BLaER1 treated with 17β-estradiol and CSF1 and Interleukin-3, amounts not matched to agents 10 nM and 100 nM (cell line): Measurements from ENCODE around the gene MED12L.

Source experiments
- H3K27ac ChIP-seq, 11 experiments: shearing (Covaris generic); formaldehyde crosslinking; 2 replicates each; pipeline ENCODE4 v1.8.1; 2022
- H3K27me3 ChIP-seq, 11 experiments: shearing (Covaris generic); formaldehyde crosslinking; 2 replicates each; pipeline ENCODE4 v1.8.1; 2022
- H3K36me3 ChIP-seq, 11 experiments: shearing (Covaris generic); formaldehyde crosslinking; 2 replicates each; pipeline ENCODE4 v1.8.1; 2022
- H3K4me1 ChIP-seq, 10 experiments: shearing (Covaris generic); formaldehyde crosslinking; 2 replicates each; pipeline ENCODE4 v1.8.1; 2022
- H3K4me2 ChIP-seq, 11 experiments: shearing (Covaris generic); formaldehyde crosslinking; 2 replicates each; pipeline ENCODE4 v1.8.1; 2022
- H3K4me3 ChIP-seq, 10 experiments: shearing (Covaris generic); formaldehyde crosslinking; 2 replicates each; pipeline ENCODE4 v1.8.1; 2022
- H3K9ac ChIP-seq, 11 experiments: shearing (Covaris generic); formaldehyde crosslinking; 2 replicates each; pipeline ENCODE4 v1.8.1; 2022
- H3K9me3 ChIP-seq, 11 experiments: shearing (Covaris generic); formaldehyde crosslinking; replicated peaks in 1 of 11; 2 replicates each; pipeline ENCODE4 v1.8.1; 2022
- H4K20me1 ChIP-seq, 11 experiments: shearing (Covaris generic); formaldehyde crosslinking; 2 replicates each; pipeline ENCODE4 v1.8.1; 2022
- Cebpa-rat ChIP-seq, 11 experiments: shearing (Covaris generic); IDR thresholded peaks; 2 replicates each; pipeline ENCODE4 v1.8.1; 2022

The MED12L gene

GRCh38 chr3:151345859-151346258, 260.4 kb downstream of the MED12L start:
- H3K27ac ChIP-seq: peak overlapping the region in 8 of 11 experiments; percentile 27 to 89 (median 74); a peak in 15 of 22 replicates
- H4K20me1 ChIP-seq: no peaks in the 10 kb centered on the region
- H3K9me3 ChIP-seq: no peaks in the 10 kb centered on the region
- H3K9ac ChIP-seq: peak overlapping the region in 5 of 11 experiments; percentile 0 to 65 (median 34); a peak in 5 of 22 replicates
- no peak for TF ChIP-seq Cebpa-rat (IDR thresholded peaks at IDR 0.05)
- no peaks in the 10 kb centered on the region for H3K36me3 ChIP-seq
- no peaks in the 10 kb centered on the region for H3K27me3 ChIP-seq
- H3K4me1 ChIP-seq: peaks cover 0 to 62% (median 44%) of the 10 kb centered on the region in 10 experiments; a peak in 15 of 20 replicates
- H3K4me3 ChIP-seq: no peak overlapping the region
- H3K4me2 ChIP-seq: peak overlapping the region in 8 of 11 experiments; percentile 0 to 90 (median 74); a peak in 14 of 22 replicates

GRCh38 chr3:151346292-151346691, 260.8 kb downstream of the MED12L start:
- no peaks in the 10 kb centered on the region for H3K9me3 ChIP-seq
- peaks cover 3 to 62% (median 48%) of the 10 kb centered on the region in 10 experiments; a peak in 18 of 20 replicates for H3K4me1 ChIP-seq
- H3K4me3 ChIP-seq: no peak overlapping the region
- peak overlapping the region in 8 of 11 experiments; percentile 46 to 89 (median 74); a peak in 15 of 22 replicates for H3K27ac ChIP-seq
- H3K9ac ChIP-seq: peak overlapping the region in 6 of 11 experiments; percentile 0 to 65 (median 40); a peak in 6 of 22 replicates
- peak overlapping the region in 8 of 11 experiments; percentile 0 to 90 (median 74); a peak in 14 of 22 replicates for H3K4me2 ChIP-seq
- no peaks in the 10 kb centered on the region for H3K36me3 ChIP-seq
- no peaks in the 10 kb centered on the region for H4K20me1 ChIP-seq
- no peak for TF ChIP-seq Cebpa-rat (IDR thresholded peaks at IDR 0.05)
- no peaks in the 10 kb centered on the region for H3K27me3 ChIP-seq

- no peaks in the 10 kb centered on the region for H3K27me3 ChIP-seq
- peak in 5 of 11 experiments; percentile 36 to 54 (median 52); a peak in 4 of 22 replicates for TF ChIP-seq Cebpa-rat (IDR thresholded peaks at IDR 0.05)
- no peak overlapping the region; a peak in 1 of 20 replicates for H3K4me3 ChIP-seq
- no peaks in the 10 kb centered on the region for H3K36me3 ChIP-seq
- H3K27ac ChIP-seq: peak overlapping the region in 9 of 11 experiments; percentile 15 to 89 (median 71); a peak in 16 of 22 replicates
- peaks cover 15 to 72% (median 60%) of the 10 kb centered on the region in 10 experiments; a peak in 19 of 20 replicates for H3K4me1 ChIP-seq
- H3K4me2 ChIP-seq: peak overlapping the region in 8 of 11 experiments; percentile 43 to 90 (median 74); a peak in 16 of 22 replicates
- H3K9me3 ChIP-seq: no peaks in the 10 kb centered on the region
- no peaks in the 10 kb centered on the region for H4K20me1 ChIP-seq
- H3K9ac ChIP-seq: peak overlapping the region in 4 of 11 experiments; percentile 47 to 71 (median 62); a peak in 8 of 22 replicates
These were observed 262.0 kb downstream of the MED12L start for GRCh38 chr3:151347432-151347831.

GRCh38 chr3:151350656-151351055, 265.2 kb downstream of the MED12L start:
- Histone ChIP-seq H3K9me3 (no peaks in the 10 kb centered on the region), H3K27me3 (no peaks in the 10 kb centered on the region), H3K4me3 (no peak overlapping the region), H4K20me1 (no peaks in the 10 kb centered on the region), H3K4me2 (peak overlapping the region in 7 of 11 experiments; percentile 51 to 92 (median 83); a peak in 14 of 22 replicates), H3K27ac (peak overlapping the region in 7 of 11 experiments; percentile 74 to 92 (median 83); a peak in 11 of 22 replicates), H3K36me3 (peaks cover 0 to 1% (median 0%) of the 10 kb centered on the region in 11 experiments; a peak in 1 of 22 replicates), H3K4me1 (peaks cover 17 to 81% (median 66%) of the 10 kb centered on the region in 10 experiments; a peak in 19 of 20 replicates), H3K9ac (peak overlapping the region in 3 of 11 experiments; percentile 69 to 77 (median 74); a peak in 4 of 22 replicates)
- no peak for TF ChIP-seq Cebpa-rat (IDR thresholded peaks at IDR 0.05)

GRCh38 chr3:151351219-151351618, 265.8 kb downstream of the MED12L start:
- Histone ChIP-seq H3K27ac (peak overlapping the region; percentile 24 to 92 (median 80); a peak in 20 of 22 replicates), H3K4me1 (peaks cover 17 to 80% (median 62%) of the 10 kb centered on the region in 10 experiments; a peak in 19 of 20 replicates), H3K9ac (peak overlapping the region in 8 of 11 experiments; percentile 37 to 77 (median 64); a peak in 13 of 22 replicates), H3K27me3 (no peaks in the 10 kb centered on the region), H3K4me3 (peak overlapping the region in 5 of 10 experiments; percentile 14 to 25 (median 18); a peak in 2 of 20 replicates), H3K36me3 (peaks cover 0 to 7% (median 5%) of the 10 kb centered on the region in 11 experiments; a peak in 5 of 22 replicates), H3K9me3 (no peaks in the 10 kb centered on the region), H3K4me2 (peak overlapping the region; percentile 46 to 92 (median 66)), H4K20me1 (no peaks in the 10 kb centered on the region)
- TF ChIP-seq Cebpa-rat (IDR thresholded peaks at IDR 0.05): no peak

- H3K4me3 ChIP-seq: peak overlapping the region in 5 of 10 experiments; percentile 14 to 25 (median 18); a peak in 5 of 20 replicates
- peak overlapping the region; percentile 24 to 92 (median 80); a peak in 20 of 22 replicates for H3K27ac ChIP-seq
- H3K27me3 ChIP-seq: no peaks in the 10 kb centered on the region
- peaks cover 0 to 7% (median 5%) of the 10 kb centered on the region in 11 experiments; a peak in 5 of 22 replicates for H3K36me3 ChIP-seq
- H3K4me1 ChIP-seq: peaks cover 17 to 80% (median 58%) of the 10 kb centered on the region in 10 experiments; a peak in 19 of 20 replicates
- no peaks in the 10 kb centered on the region for H4K20me1 ChIP-seq
- no peaks in the 10 kb centered on the region for H3K9me3 ChIP-seq
- no peak for TF ChIP-seq Cebpa-rat (IDR thresholded peaks at IDR 0.05)
- H3K4me2 ChIP-seq: peak overlapping the region; percentile 46 to 92 (median 66)
- H3K9ac ChIP-seq: peak overlapping the region in 8 of 11 experiments; percentile 37 to 77 (median 64); a peak in 14 of 22 replicates
These were observed 266.2 kb downstream of the MED12L start for GRCh38 chr3:151351648-151352047.

GRCh38 chr3:151356794-151357462, 271.5 kb downstream of the MED12L start:
- H3K4me3 ChIP-seq: no peak overlapping the region
- peaks cover 0 to 14% (median 5%) of the 10 kb centered on the region in 11 experiments; a peak in 7 of 22 replicates for H3K36me3 ChIP-seq
- peak overlapping the region in 5 of 11 experiments; percentile 40 to 50 (median 42); a peak in 7 of 22 replicates for H3K27ac ChIP-seq
- H3K27me3 ChIP-seq: no peaks in the 10 kb centered on the region
- H4K20me1 ChIP-seq: no peaks in the 10 kb centered on the region
- peak overlapping the region in 6 of 11 experiments; percentile 11 to 69 (median 42); a peak in 11 of 22 replicates for H3K4me2 ChIP-seq
- no peaks in the 10 kb centered on the region for H3K9me3 ChIP-seq
- TF ChIP-seq Cebpa-rat (IDR thresholded peaks at IDR 0.05): no peak
- H3K4me1 ChIP-seq: peaks cover 6 to 53% (median 27%) of the 10 kb centered on the region in 10 experiments; a peak in 19 of 20 replicates
- H3K9ac ChIP-seq: peak overlapping the region in 2 of 11 experiments; percentile 12 to 18; a peak in 1 of 22 replicates

- peak overlapping the region in 2 of 11 experiments; percentile 12 to 18; a peak in 1 of 22 replicates for H3K9ac ChIP-seq
- H4K20me1 ChIP-seq: no peaks in the 10 kb centered on the region
- no peak for TF ChIP-seq Cebpa-rat (IDR thresholded peaks at IDR 0.05)
- H3K36me3 ChIP-seq: peaks cover 0 to 19% (median 5%) of the 10 kb centered on the region in 11 experiments; a peak in 7 of 22 replicates
- H3K4me3 ChIP-seq: no peak overlapping the region
- H3K27me3 ChIP-seq: no peaks in the 10 kb centered on the region
- H3K4me2 ChIP-seq: peak overlapping the region in 6 of 11 experiments; percentile 11 to 69 (median 42); a peak in 11 of 22 replicates
- H3K4me1 ChIP-seq: peaks cover under 1 to 49% (median 22%) of the 10 kb centered on the region in 10 experiments; a peak in 17 of 20 replicates
- H3K27ac ChIP-seq: peak overlapping the region in 5 of 11 experiments; percentile 40 to 50 (median 42); a peak in 6 of 22 replicates
- no peaks in the 10 kb centered on the region for H3K9me3 ChIP-seq
These were observed 272.0 kb downstream of the MED12L start for GRCh38 chr3:151357463-151357850.
